NOMO-1 treated with dmso at 0.1 percent for 144 hours (cell line): ENCODE measurements around the gene ATF7IP.
"Not testable (repeated sequence)": the region's sequence is repeated elsewhere in the genome, so short reads cannot be mapped to it uniquely, and the experiment has no call there.

Source experiments
- DNase-seq: peaks from one replicate; lab custom pipeline; 2025; ENCODE audit not compliant: unreplicated experiment; lab: John Stamatoyannopoulos, UW

ATF7IP gene

DNA sequence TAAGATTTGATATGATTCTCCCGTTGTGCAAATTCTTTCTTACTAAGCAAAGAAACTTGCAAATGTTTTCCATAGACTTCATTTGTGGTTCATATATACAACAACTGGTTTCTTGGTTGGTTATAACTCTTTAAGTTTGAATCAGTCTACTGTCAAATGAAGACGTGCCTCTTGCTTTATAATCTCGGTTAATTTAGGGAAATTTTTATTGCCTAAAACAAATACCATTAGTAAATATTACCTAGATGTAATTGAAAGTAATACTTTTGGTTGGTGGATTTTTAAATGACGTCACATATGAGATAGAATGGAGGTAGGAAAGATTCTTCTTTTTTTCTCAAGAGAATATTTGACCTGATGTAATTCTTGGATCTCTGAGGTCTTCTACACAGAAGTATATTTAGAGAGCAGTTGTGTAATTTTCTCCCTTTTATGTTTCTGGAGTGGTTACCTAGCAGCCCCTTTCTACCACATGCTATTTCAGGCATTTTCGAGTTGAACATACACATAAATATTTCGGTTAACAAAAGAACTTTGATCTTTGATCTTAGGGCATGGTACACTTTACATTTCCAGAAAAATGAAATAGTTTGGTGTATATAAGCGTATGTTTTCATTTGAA, 1.7 kb downstream of the ATF7IP start:
- peak; percentile 29 for DNase-seq

DNA sequence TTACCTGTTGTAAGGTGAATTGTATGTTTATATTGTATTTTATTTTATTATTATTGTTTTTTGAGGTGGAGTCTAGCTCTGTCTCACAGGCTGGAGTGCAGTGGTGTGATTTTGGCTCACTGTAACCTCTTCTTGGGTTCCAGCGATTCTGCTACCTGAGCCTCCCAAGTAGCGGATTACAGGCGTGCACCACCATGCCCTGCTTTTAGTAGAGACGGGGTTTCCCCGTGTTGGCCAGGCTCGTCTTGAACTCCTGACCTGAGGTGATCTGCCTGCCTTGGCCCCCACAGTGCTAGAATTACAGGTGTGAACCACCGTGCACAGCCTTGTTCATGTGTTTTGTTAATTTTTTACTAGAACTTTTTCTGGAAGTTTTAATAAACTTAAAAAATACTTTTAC, 3.8 kb downstream of the ATF7IP start:
- no peak for DNase-seq

DNA sequence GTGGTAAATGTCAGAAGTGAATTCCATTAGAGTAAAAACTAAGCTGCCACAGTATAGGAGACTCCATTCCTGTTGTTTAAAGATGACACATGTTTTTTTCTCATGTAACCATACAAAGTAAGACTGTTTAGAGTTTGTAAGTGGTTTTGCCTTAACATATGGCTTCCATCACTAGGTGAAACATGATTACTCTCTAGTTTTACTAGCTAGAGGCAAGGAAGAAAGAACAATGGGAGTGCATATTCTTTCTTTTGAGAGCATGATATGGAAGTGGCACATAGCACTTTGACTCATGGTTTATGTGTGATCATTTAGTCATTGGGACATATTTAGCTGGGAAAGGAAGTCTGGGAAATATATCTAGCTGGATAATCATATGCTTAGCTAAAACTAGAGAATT, 7.7 kb downstream of the ATF7IP start:
- no peak for DNase-seq

DNA sequence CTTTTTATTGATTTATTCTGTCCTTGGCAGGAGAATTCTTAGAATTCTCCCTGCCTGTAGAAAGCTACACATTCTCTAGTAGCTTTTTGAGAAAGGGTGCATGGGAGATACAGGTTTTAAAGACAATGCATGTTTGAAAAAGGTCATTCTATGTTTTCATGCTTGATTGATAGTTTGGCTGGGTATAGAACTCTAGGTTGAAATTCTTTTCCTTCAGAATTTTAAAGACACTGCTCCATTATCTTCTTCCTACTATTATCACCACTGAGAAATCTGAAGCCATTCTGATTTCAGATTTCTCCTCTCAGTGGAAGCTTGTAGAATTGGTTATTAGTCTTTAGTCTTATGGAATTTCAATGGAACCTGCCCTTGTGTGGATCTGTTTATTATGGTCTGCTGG, 14.0 kb downstream of the ATF7IP start:
- no peak for DNase-seq

DNA sequence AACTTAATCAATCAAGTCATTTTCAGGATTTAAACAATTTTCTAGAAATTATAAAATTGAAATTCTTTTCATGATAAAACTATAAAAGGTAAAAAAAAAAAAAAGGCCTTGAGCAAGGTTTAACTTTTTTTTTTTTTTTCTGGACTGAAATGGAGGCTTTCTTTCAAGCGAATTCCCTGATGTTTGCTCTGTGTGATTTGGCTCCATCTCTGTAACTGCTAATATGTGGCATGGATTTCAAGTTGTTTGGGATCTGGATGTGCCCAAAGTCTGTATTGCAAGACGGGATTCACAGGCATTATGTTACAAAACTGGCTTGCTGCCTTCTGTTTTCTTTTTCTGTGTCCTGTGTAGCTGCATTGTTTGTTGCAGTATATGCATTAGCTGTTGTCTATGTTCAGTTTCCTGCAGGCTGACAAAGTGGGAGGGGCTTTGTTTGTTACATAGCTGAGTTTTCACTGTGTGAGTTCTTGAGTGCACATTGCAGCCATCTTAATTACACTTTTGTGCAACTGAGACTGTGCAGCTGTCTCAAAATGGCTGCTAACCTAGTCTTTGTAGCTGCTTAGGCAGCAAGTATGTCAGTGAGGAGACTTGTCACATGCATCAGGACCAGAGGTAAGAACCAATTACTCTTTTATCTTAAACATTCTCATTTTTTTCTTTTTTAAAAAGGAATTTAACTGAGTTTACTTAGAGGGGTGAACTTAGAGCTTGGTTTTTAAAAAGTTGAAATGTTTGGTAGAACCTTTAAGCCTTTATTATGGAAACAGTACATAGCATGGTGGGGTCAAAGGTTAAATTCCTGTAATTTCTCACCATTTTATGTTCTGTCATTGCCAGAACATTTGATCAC, 19.5 kb downstream of the ATF7IP start:
- DNase-seq = no peak

DNA sequence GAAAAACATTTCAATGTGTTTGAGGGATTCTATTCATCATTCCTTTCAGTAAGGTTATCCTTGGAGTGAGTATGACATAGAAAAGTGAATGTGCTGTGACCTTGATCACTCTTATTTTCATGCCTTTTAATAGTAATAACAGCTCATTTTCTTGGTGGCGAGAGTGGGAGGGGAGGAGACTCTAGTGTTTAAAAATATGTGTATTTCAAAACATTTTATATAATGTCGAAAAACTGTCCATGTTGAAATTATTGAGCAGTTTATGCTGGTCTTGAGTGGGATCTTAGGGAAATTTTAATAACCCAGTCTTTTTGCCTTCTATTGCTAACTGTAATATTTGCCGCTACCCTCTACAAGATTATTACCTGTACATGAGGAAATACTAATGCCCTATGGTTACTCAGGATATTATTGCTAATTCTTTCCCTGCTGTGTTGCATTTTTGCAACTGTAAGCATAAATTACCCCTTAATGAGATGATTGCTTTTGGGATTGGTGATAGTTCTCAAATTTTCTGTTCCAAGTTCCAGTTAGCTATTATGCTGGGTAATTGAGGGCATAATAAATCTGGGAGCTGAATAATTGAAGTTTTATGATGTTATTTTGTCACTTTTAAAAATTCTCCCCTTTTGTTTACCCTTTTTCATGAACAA, 21.9 kb downstream of the ATF7IP start:
- no peak for DNase-seq

DNA sequence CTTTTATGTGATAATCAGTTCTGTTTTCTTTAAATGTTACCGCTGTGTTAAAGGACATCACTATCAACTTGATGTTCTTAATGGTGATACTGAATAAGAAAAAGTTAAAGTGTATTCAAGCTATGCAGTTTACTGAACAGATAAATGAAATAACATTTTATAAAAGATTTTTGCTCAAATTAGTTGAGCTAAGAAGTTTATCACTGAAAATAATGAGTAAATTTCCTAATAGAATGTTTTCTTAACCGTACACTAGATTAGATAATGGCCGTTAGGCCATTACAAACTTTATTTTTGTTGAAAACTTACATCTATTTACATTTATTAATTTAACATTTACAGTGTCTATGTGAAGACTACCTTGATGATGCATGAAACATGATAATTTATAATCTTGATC, 25.0 kb downstream of the ATF7IP start:
- DNase-seq = no peak

DNA sequence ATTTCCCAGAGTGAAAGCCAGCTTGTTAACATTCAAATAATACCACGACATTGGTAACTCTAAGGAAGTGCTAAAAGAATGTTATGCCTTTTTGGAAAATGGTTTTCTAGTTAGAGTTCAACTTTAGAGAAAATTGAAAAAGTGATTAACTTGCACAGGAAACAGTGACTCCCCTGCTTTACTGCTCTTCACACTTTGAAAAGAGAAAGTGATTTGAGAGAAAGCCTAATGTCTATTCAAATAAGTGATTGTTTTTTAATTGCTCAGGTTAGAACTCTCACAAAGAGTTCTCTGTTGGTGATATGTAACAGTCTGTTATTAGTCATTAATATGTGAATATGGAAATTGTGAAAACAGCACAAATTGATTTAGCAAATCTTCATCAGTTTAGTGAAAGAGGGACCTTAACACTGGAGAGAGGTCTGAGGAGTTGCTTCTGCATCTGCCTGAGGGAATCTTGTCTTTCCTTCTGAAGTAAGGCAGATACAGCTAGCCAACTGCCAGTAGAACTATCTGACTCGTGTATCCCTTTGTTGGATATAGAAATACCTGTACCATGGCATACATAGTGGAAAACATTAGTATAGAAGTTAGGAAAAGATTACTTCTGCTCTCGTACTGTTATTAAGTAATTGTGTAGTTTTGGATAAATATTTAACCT, 25.5 kb downstream of the ATF7IP start:
- no peak for DNase-seq

DNA sequence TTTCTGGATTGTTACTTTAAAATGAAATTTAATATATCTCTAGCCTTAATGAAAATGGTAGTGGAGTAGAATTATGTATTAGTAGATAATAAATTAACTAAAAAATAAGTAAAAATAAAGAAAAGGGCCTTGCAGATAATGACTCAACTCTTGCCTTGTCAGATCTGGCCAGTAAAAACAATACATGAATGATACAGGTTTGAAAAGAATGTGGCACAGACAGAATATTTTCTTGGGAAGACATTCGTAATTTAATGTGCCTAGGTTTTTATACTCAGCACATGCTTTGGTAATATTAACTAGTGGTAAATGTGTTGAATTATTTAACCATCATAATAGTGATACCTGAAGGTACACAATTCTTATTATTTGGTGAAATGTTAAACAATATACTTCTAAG, 28.3 kb downstream of the ATF7IP start:
- no peak for DNase-seq

DNA sequence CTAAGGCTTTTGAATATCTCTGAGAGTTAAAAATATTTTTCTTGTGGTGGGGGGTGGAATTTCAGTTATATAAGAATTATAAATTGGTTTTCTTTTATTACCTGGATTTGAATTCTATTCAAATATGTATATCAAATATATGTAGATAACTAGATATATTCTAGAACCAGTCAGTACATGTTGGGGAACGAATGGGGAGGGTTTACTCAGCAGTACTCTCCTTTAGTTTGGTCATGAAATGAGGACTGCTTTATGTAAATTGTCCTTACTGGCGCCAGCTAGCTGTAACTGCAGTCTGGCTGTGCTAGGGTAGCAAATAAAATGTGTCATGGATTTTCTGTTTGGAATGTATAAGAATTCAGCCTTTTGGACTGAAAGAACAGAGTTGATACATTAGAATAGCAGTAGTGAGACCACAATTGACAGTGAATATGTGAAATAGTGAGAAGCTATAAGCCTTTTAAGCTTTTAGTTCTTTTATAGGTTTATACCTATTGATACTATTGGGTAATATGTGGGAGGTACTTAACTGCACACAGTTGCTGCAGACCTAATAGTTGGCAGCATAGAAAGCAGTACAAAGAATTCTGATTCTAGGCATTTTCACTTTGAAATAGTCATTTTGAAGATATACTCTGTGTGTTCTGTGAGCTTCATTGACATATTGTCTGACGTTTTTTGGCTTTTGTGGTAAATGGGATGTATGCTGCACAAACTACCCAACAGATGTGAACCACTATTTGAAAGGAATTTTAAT, 29.0 kb downstream of the ATF7IP start:
- DNase-seq = no peak

DNA sequence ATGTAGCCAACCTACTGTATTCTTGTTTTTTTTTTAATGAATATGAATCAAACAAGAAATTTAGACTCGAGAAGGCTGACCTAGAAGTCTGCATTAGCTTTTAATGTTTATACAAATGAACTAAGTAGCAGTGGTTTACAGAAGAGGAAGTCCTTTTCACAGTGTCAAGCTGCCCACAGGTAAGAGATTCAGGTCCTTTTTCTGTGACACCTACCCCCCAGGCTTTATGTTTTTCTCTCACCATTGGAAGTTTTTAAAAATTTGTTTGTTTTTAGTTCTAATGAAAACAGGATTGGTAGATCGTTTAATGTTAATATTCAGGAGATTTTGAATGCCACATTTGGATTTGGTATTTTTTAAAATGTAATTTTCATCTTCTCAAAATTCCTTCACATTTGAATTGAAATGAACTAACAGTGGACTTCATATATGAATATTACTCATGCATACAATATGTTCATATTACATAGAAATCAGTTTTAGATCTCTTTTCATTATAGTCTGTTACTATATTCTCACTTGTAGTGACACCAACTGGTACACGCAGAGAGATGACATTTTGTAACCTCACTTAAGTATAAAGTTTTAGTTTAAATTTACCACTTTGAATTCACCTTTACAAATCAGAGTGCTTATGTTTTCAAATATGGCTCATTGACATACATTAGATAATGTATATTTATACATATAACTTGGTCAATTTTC, 29.7 kb downstream of the ATF7IP start:
- no peak for DNase-seq

DNA sequence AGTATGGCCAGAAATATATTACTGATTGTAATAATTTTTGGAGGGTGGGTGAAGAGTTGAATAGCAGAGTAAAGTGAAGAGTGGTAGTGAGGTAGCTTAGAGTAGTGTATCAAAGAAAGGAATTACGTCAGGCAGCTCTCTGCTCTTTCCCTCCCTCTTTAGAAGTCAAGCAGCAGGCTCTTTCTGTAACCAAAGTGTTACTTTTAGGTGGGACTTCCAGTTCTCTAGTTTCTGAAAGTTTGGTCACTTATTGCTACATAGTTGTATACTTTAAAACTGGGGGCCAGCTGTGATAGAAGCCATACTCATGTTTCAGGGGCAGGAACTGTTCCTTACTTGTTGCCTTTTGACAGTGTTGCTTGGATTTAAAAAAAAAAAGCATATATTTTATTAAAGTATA, 30.6 kb downstream of the ATF7IP start:
- no peak for DNase-seq

DNA sequence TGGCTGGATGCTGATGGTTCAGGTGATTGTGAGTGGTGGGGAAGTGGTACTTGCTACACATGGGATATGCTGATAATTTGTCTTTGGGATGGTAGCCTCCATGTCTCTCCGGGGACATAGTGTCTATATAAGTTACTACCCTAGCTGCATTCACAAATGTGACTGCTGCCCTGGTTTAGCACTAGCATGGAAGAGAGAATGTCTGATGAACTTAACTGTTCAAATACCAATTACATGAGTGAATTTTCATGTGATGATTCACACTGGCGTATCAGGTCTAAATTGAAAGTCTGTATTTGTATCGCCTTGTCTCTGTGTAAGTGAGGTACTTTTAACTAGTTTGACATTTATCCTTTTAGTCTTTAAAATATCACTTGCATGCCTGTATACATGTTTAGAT, 34.4 kb downstream of the ATF7IP start:
- no peak for DNase-seq

DNA sequence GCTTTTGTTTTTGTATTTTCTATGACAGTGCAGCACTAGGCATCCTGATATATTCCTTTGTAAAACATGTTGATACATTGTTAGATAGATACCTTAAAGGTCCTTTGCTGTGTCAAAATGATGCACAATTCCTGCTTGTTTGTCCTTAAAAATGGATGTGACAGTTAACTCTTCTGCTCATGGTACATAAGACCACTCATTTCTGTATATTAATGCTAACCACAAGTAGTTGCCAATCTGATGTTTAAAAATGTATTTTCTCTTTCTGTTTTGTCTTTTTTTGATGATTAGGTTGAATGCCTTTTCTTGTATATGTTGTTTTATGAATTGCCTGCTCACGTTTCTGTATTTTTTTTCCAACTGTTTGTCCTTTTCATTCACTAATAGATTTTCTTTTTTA, 35.1 kb downstream of the ATF7IP start:
- DNase-seq = no peak

DNA sequence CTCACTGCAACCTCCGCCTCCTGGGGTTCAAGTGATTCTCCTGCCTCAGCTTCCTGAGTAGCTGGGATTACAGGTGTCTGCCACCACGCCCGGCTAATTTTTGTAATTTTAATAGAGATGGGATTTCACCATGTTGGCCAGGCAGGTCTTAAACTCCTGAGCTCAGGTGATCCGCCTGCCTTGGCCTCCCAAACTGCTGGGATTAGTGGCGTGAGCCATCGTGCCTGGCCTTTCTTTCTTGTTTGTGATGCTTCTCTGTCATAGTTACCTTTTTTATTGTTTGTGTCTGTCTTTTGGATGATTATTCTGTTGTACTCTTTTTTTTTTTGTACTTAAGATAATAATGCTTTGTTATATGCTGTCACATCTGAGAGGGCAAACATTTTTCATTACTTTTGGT, 35.8 kb downstream of the ATF7IP start:
- not testable (repeated sequence) for DNase-seq

DNA sequence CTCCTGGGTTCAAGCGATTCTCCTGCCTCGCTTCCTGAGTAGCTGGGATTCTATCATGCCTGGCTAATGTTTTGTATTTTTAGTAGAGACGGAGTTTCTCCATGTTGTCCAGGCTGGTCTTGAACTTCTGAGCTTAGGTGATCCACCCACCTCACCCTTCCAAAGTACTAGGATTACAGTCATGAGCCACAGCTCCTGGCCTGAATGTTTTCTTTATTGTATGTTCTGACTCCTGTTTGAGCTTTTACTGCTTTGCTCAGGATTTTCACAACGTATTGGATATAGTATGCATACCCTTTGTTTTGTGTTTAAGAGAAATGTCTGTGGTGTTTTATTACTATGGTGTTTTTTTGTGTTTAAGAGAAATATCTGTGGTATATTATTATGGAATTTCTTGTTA, 37.2 kb downstream of the ATF7IP start:
- no peak for DNase-seq

DNA sequence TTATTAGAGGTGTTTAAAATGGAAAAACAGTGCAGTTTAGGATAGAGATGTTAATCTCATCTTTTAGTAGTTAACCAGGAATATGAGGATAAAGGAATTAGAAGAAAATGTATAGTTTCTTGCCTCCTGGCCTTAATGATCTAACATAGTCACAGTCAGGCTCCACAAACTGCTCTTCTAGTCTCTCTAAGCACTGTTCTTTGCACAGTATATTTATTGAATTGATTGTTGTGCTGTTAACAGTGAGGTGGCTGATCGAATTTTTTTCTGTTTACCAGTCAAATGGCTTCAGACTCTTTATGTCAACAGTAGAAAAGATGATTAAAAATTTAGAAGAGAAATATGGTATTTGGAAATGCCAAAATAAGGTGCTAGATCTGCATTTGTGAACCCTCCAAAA, 37.8 kb downstream of the ATF7IP start:
- DNase-seq = no peak

DNA sequence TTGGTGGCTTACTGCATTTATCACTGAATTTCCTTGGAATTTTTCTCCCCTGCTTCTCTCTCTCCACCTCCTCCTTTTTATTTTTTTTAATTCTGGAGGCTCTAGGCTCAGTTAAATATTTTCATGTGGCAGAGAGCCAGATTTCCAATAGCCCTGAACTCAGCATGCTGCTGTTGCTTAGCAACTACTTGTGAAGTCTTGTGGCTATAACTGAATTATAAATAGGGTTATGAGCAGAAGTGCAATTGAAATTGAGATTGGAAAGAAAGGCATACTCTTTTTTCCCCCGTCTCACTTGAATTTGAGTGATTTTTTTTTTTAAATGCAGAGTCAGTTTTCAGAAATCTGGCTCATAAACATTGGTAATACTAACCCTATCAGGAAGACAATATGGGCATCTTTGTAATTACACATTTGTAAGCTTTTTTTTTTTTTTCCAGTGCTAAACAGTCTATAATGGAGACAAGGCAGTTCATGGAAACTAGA, 38.3 kb downstream of the ATF7IP start:
- DNase-seq = no peak

DNA sequence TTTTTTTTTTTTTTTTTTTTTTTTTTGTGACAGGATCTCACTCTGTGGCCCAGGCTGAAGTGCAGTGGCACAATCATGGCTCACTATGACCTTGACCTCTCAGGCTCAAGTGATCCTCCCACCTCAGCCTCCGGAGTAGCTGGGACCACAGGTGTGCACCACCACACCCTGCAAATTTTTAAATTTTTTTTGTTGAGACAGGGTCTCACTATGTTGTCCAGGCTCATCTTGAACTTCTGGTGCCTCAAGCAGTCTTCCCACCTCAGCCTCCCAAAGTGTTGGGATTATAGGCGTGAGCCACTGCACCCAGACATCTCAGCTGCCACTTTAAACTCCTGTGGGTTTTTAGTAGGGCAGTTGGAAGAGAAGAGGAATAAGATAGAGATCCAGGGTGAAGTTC, 39.9 kb downstream of the ATF7IP start:
- DNase-seq = not testable (repeated sequence)

DNA sequence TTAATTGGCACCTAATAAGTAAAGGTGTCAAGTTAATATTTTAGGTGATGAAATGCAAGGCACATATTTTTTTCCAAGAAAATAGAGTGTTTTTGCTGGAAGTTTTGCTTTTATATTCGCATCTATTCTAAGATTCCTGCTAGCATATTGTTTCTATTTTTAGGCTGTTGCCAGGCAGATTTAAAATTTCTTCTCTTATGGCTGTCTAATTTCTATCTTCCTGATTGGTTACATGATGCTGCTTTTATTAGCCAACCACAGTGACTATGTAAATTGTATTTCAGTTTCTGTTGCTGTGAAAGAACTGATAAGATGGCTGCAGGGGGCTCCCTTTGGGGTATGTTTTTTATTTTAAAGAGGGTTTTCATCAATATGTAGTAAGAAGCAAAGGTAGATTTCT, 42.7 kb downstream of the ATF7IP start:
- no peak for DNase-seq
